Tibial artery (tissue), 4 donors: ENCODE measurements around the gene STEAP3.

Source experiments
- DNase-seq, 2 donors: peaks; one replicate each; pipeline ENCODE4 v3.0.0-alpha.2; 2019
- H3K27ac ChIP-seq, 2 donors: fragments of 200-600 bp; sonication (generic) in 1 of 2; 1 replicate in 1 of 2; 2 replicates in 1 of 2; pipeline ENCODE4 v1.5.1; 2018 to 2019; ENCODE audit warnings: mild to moderate bottlenecking in 1 of 2
- H3K27me3 ChIP-seq, 2 donors: fragments of 200-600 bp; sonication (generic) in 1 of 2; one replicate each; pipeline versions ENCODE4 v1.5.1 to v1.6.0; 2016 to 2019
- H3K36me3 ChIP-seq, 3 donors: fragments of 200-600 bp; sonication (generic) in 2 of 3; one replicate each; pipeline ENCODE4 v1.5.1; 2016 to 2019; ENCODE audit warnings: mild to moderate bottlenecking in 2 of 3
- H3K4me1 ChIP-seq, 4 donors: fragments of 200-600 bp; sonication (generic) in 2 of 4; 1 replicate in 3 of 4; 2 replicates in 1 of 4; pipeline ENCODE4 v1.5.1; 2016 to 2019
- H3K4me3 ChIP-seq, 2 donors: fragments of 200-600 bp; sonication (generic) in 1 of 2; 1 replicate in 1 of 2; 2 replicates in 1 of 2; pipeline ENCODE4 v1.5.1; 2018 to 2019; ENCODE audit warnings: mild to moderate bottlenecking in 2 of 2
- H3K9me3 ChIP-seq, 3 donors: fragments of 200-600 bp; sonication (generic) in 1 of 3; one replicate each; pipeline ENCODE4 v1.5.1; 2016 to 2019
- intact Hi-C: fragments of 100-400 bp; cut with DNase I; formaldehyde crosslinking; loops from one replicate; pipeline ENCODE4 v1.15.0; 2023; ENCODE audit warnings: low total_unique reads
- TF ChIP-seq, protein P1 (sequence below), 2 experiments: fragments of 200-600 bp in 1 of 2; fragments of 450-650 bp in 1 of 2; IDR thresholded peaks; one replicate each; pipeline ENCODE4 v1.5.1; 2017 to 2019; ENCODE audit warnings: antibody characterized with exemption in 2 of 2, mild to moderate bottlenecking in 1 of 2, moderate library complexity in 1 of 2

Gene STEAP3

DNA sequence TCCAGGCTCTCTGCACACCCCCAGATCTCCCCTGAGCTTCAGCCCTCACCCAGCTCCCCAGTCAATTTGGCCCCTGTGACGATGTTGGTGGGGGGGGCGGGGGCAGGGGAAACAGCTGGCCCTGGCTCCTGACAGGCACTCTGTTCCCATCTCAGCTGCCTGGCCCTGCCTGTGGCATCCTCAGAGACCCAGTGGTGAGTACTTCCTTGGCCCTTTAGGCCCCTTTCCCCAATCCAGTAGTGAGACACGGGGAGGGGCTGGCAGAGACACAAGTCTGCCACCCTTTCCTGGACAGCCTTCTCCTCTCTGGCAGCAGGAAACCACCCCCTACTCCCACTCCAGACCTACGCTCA, 45.8 kb upstream of the STEAP3 start:
- Histone ChIP-seq H3K36me3 (no peaks in the 10 kb centered on the region), H3K9me3 (no peaks in the 10 kb centered on the region), H3K27me3 (no peaks in the 10 kb centered on the region), H3K4me3 (no peak overlapping the region), H3K27ac (no peak overlapping the region), H3K4me1 (peaks cover 0 to 9% (median 9%) of the 10 kb centered on the region in 4 donors)
- TF ChIP-seq, protein P1, sequence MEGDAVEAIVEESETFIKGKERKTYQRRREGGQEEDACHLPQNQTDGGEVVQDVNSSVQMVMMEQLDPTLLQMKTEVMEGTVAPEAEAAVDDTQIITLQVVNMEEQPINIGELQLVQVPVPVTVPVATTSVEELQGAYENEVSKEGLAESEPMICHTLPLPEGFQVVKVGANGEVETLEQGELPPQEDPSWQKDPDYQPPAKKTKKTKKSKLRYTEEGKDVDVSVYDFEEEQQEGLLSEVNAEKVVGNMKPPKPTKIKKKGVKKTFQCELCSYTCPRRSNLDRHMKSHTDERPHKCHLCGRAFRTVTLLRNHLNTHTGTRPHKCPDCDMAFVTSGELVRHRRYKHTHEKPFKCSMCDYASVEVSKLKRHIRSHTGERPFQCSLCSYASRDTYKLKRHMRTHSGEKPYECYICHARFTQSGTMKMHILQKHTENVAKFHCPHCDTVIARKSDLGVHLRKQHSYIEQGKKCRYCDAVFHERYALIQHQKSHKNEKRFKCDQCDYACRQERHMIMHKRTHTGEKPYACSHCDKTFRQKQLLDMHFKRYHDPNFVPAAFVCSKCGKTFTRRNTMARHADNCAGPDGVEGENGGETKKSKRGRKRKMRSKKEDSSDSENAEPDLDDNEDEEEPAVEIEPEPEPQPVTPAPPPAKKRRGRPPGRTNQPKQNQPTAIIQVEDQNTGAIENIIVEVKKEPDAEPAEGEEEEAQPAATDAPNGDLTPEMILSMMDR (IDR thresholded peaks at IDR 0.05) = no peak
- DNase-seq = no peak
- intact Hi-C loops = no loop called here

DNA sequence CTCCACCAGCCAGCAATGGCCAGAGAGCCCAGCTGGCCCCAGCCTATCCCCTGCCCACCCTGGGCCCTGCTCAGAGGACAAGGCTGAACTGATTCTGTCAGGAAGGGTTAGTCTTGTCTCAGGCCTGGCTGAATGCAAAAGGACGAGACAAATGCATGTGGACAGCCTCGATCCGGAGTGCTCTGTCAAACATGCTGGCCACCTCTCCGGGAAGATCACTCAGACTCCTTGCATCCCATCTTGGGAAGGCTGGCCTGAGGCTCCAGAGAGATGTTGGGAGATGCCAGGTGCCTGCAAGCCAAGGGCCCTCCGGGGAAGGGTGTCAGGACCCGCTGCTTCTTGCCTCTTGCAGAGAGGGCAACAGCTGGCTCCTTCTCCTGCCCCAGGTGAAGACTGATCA, 44.9 kb upstream of the STEAP3 start:
- H3K4me3 ChIP-seq = no peak overlapping the region
- H3K9me3 ChIP-seq = no peaks in the 10 kb centered on the region
- H3K27me3 ChIP-seq = no peaks in the 10 kb centered on the region
- TF ChIP-seq, protein P1 (IDR thresholded peaks at IDR 0.05) = no peak
- DNase-seq = no peak
- intact Hi-C loops = no loop called here
- peaks cover 0 to 9% (median 9%) of the 10 kb centered on the region in 4 donors for H3K4me1 ChIP-seq
- no peak overlapping the region for H3K27ac ChIP-seq
- H3K36me3 ChIP-seq = no peaks in the 10 kb centered on the region

DNA sequence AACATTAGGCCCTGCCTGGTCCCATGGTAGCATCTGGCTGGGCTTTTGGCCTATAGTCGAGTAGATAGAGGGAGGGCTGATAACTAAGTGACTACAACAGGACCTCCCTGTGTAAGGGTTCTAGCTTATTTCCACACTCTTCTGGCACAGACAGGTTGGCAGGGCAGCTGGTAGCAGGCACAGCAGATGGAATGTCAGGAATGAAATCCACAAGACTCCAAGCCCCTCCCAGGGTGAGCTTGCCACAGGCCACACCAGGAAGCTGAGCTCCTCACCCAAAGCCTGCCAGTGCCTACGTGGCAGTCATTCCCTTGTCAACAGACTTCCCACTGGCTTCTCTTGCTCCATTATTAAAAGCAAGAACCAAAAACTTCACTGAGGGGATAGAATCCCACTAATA, 44.4 kb upstream of the STEAP3 start:
- TF ChIP-seq, protein P1 (IDR thresholded peaks at IDR 0.05) = no peak
- no peaks in the 10 kb centered on the region for H3K9me3 ChIP-seq
- no peaks in the 10 kb centered on the region for H3K36me3 ChIP-seq
- no peak overlapping the region for H3K4me3 ChIP-seq
- intact Hi-C loops = no loop called here
- H3K27me3 ChIP-seq = no peaks in the 10 kb centered on the region
- H3K4me1 ChIP-seq = peaks cover 0 to 9% (median 9%) of the 10 kb centered on the region in 4 donors
- no peak for DNase-seq
- H3K27ac ChIP-seq = no peak overlapping the region

DNA sequence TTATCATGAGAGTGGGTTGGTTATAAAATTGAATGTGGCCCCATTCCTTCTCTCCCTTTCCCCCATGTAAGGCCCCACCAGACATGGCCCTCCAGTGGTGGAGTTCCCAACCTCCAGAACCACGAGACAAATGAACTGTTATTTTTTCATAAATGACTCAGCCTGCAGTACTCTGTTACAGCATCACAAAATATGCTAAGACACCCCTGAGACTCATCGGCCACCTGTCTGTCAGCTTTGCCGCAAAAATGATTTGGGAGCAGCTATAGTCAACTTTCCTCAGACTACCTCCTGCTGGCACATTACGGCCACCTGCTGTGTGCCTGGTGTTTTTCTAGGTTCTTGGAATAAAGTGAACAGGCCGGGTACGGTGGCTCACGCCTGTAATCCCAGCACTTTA, 43.6 kb upstream of the STEAP3 start:
- no peak for DNase-seq
- Histone ChIP-seq H3K4me3 (no peak overlapping the region), H3K36me3 (no peaks in the 10 kb centered on the region), H3K4me1 (peaks cover 0 to 9% (median 9%) of the 10 kb centered on the region in 4 donors), H3K27me3 (no peaks in the 10 kb centered on the region), H3K27ac (no peak overlapping the region), H3K9me3 (no peaks in the 10 kb centered on the region)
- TF ChIP-seq, protein P1 (IDR thresholded peaks at IDR 0.05) = no peak
- intact Hi-C loops = no loop called here

DNA sequence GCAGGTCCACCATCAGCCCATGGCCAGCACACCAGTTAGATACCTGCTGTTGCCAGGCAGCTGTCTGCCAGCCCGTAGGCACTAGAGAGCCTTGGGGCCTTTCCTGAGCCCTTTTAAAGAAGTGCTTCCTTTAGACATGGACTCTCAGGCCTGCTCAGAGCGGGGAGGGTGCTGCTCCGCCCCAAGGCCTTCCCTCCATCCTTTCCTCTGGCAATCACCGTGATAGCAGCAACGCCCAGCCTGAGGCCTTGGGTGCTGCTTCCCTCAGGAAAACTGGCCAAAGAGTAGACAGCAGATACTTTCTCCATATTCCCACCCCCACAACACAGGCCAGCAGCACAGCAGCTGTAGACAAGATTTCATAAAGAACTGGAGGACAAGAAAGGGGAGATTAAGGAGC, 42.7 kb upstream of the STEAP3 start:
- DNase-seq = no peak
- intact Hi-C loops = no loop called here
- no peaks in the 10 kb centered on the region for H3K27me3 ChIP-seq

More for the DNA sequence above, 42.7 kb upstream of the STEAP3 start:
- H3K27ac ChIP-seq = no peak overlapping the region
- H3K9me3 ChIP-seq = no peaks in the 10 kb centered on the region
- peaks cover 0 to 9% (median 9%) of the 10 kb centered on the region in 4 donors for H3K4me1 ChIP-seq
- H3K4me3 ChIP-seq = no peak overlapping the region
- no peaks in the 10 kb centered on the region for H3K36me3 ChIP-seq
- TF ChIP-seq, protein P1 (IDR thresholded peaks at IDR 0.05) = no peak
